ENCODE results near the gene ANKRD53.

- no peak for TF ChIP-seq ZFP3 (CRISPR knock-in tag; IDR thresholded peaks at IDR 0.05)
- no peak for TF ChIP-seq ISL1 (CRISPR knock-in tag; IDR thresholded peaks at IDR 0.05)
These were observed 30.8 kb upstream of the ANKRD53 start for GRCh38 chr2:70947556-70948184.
